MM.1S (cell line): ENCODE results near the gene SLC25A26.

Source experiments
- DNase-seq: peaks from one replicate; pipeline ENCODE4 v3.0.0-alpha.2; 2015
- H2AFZ ChIP-seq: fragments of 300-600 bp; sonication (generic); 2 replicates; pipeline ENCODE4 v1.6.0; 2016; ENCODE audit warnings: antibody characterized with exemption, low read length
- H3F3A ChIP-seq: fragments of 300-600 bp; sonication (generic); 2 replicates; pipeline ENCODE4 v1.6.1; 2016; ENCODE audit warnings: mild to moderate bottlenecking, antibody characterized with exemption, low read length, moderate library complexity, mixed read lengths; ENCODE audit not compliant: insufficient read depth
- H3K27ac ChIP-seq: fragments of 300-600 bp; sonication (generic); 2 replicates; pipeline ENCODE4 v1.5.1; 2016; ENCODE audit warnings: mild to moderate bottlenecking, low read length
- H3K27me3 ChIP-seq: fragments of 300-600 bp; sonication (generic); replicated peaks from 2 replicates; pipeline ENCODE4 v1.6.0; 2016; ENCODE audit warnings: low read length; ENCODE audit not compliant: insufficient read depth
- H3K36me3 ChIP-seq: fragments of 300-600 bp; sonication (generic); replicated peaks from 2 replicates; pipeline ENCODE4 v1.6.1; 2016; ENCODE audit warnings: mild to moderate bottlenecking, low read length, mixed read lengths; ENCODE audit not compliant: insufficient read depth
- H3K4me1 ChIP-seq: fragments of 300-600 bp; sonication (generic); 2 replicates; pipeline ENCODE4 v1.6.1; 2016; ENCODE audit warnings: low read length, mixed read lengths
- H3K4me2 ChIP-seq: fragments of 300-600 bp; sonication (generic); 2 replicates; pipeline ENCODE4 v1.6.0; 2016; ENCODE audit warnings: low read depth, low read length
- H3K4me3 ChIP-seq: fragments of 300-600 bp; sonication (generic); 2 replicates; pipeline ENCODE4 v1.5.1; 2016; ENCODE audit warnings: low read length, mixed read lengths
- H3K79me2 ChIP-seq: fragments of 300-600 bp; sonication (generic); 2 replicates; pipeline ENCODE4 v1.6.1; 2016; ENCODE audit warnings: mixed run types, low read length, mixed read lengths
- H3K9ac ChIP-seq: fragments of 300-600 bp; sonication (generic); 2 replicates; pipeline ENCODE4 v1.6.1; 2016; ENCODE audit warnings: low read length, mixed read lengths
- H3K9me2 ChIP-seq: fragments of 300-600 bp; sonication (generic); replicated peaks from 2 replicates; pipeline ENCODE4 v1.6.1; 2016; ENCODE audit warnings: mild to moderate bottlenecking, low read length, mixed read lengths; ENCODE audit not compliant: insufficient read depth
- H3K9me3 ChIP-seq: fragments of 300-600 bp; sonication (generic); replicated peaks from 2 replicates; pipeline ENCODE4 v1.6.1; 2016; ENCODE audit warnings: mild to moderate bottlenecking, low read length, mixed read lengths; ENCODE audit not compliant: insufficient read depth
- H4K20me1 ChIP-seq: fragments of 300-600 bp; sonication (generic); 2 replicates; pipeline ENCODE4 v1.6.1; 2016; ENCODE audit warnings: mild to moderate bottlenecking, low read length, moderate library complexity, mixed read lengths; ENCODE audit not compliant: insufficient read depth
- EZH2 ChIP-seq: fragments of 300-600 bp; sonication (generic); optimal IDR thresholded peaks from 2 replicates; pipeline ENCODE3; 2017; ENCODE audit warnings: low read depth, mild to moderate bottlenecking, antibody characterized with exemption, low read length, mixed read lengths
- EZH2phosphoT487 ChIP-seq: fragments of 300-600 bp; sonication (generic); IDR thresholded peaks from 2 replicates; pipeline ENCODE4 v1.6.1; 2018; ENCODE audit warnings: antibody characterized with exemption, low read length
- TF ChIP-seq, protein P1 (sequence below): fragments of 300-600 bp; sonication (generic); IDR thresholded peaks from 2 replicates; pipeline ENCODE4 v1.5.1; 2016; ENCODE audit warnings: antibody characterized with exemption, low read length, mixed read lengths

The SLC25A26 gene

DNA sequence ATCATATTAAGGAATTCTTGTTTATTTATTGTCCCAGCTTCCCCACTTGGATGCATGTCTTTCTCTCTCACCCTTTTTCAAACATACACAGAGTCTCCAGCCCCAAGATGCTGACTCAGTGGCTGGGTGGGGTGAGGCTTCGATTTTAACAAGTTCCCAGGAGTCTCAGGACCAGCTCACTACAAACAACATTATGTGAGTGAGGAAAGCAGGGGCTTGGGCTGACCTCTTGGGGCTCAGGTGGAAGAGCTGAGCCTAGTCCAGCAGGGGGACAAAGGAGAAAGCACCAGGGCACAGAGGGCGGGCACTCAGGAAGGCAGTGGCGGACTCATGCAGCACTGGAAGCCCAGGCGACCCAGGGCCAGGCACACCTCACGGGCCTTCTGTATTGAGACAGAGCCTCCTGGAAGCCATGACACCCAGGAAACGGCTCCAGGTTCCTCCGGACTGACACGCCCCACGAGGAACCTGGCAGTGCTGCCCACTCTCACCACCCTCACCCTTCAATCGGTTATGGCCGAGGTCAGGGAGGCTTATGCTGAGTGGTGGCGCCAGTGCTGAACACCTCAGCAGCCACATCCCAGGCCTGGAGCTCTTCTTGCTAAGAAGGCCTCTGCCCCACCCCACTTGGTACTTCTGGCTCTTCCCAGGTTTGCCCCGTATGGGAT, 182.7 kb downstream of the SLC25A26 start:
- no peak overlapping the region for H2AFZ ChIP-seq
- H3K27ac ChIP-seq, result no peak overlapping the region
- no peaks in the 10 kb centered on the region for H3K9me2 ChIP-seq
- H4K20me1 ChIP-seq, result no peaks in the 10 kb centered on the region
- H3K4me1 ChIP-seq, result no peaks in the 10 kb centered on the region
- no peak overlapping the region for H3K4me2 ChIP-seq
- H3K9me3 ChIP-seq, result no peaks in the 10 kb centered on the region
- no peak for TF ChIP-seq EZH2phosphoT487
- TF ChIP-seq, protein P1, sequence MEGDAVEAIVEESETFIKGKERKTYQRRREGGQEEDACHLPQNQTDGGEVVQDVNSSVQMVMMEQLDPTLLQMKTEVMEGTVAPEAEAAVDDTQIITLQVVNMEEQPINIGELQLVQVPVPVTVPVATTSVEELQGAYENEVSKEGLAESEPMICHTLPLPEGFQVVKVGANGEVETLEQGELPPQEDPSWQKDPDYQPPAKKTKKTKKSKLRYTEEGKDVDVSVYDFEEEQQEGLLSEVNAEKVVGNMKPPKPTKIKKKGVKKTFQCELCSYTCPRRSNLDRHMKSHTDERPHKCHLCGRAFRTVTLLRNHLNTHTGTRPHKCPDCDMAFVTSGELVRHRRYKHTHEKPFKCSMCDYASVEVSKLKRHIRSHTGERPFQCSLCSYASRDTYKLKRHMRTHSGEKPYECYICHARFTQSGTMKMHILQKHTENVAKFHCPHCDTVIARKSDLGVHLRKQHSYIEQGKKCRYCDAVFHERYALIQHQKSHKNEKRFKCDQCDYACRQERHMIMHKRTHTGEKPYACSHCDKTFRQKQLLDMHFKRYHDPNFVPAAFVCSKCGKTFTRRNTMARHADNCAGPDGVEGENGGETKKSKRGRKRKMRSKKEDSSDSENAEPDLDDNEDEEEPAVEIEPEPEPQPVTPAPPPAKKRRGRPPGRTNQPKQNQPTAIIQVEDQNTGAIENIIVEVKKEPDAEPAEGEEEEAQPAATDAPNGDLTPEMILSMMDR, result no peak
- TF ChIP-seq EZH2, result no peak
- H3F3A ChIP-seq, result no peaks in the 10 kb centered on the region
- H3K4me3 ChIP-seq, result no peak overlapping the region
- H3K36me3 ChIP-seq, result no peaks in the 10 kb centered on the region
- DNase-seq, result no peak
- H3K9ac ChIP-seq, result no peak overlapping the region
- H3K79me2 ChIP-seq, result 0 out of 2 replicates have a peak, but pooled peaks cover 10% of the 10 kb centered on the region
- no peaks in the 10 kb centered on the region for H3K27me3 ChIP-seq

DNA sequence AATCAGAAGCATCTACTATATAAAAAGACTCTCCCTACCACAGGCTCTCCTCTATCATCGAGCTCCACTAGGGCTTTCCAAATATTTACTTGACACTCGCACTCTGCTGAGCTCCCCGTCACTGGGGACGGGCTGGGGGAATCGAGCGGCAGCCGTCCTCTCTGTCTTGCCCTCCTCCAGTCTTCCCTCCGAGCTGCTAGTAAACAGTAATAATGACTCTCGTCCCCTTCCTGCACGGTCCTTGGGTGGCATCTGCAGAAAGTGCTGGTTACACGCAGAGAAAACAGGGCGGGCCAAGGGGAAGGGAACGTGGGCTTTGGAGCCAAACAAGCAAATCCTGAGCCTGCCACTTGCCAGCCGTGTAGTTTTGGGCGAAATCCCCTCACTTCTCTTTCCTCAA, 183.4 kb downstream of the SLC25A26 start:
- no peaks in the 10 kb centered on the region for H3K9me2 ChIP-seq
- DNase-seq, result no peak
- no peak overlapping the region for H3K27ac ChIP-seq
- H3K4me2 ChIP-seq, result no peak overlapping the region
- no peak overlapping the region for H3K9ac ChIP-seq
- H3K36me3 ChIP-seq, result no peaks in the 10 kb centered on the region
- no peak for TF ChIP-seq EZH2phosphoT487
- no peak for TF ChIP-seq EZH2
- TF ChIP-seq, protein P1, result no peak
- H3F3A ChIP-seq, result no peaks in the 10 kb centered on the region
- no peaks in the 10 kb centered on the region for H4K20me1 ChIP-seq
- no peak overlapping the region for H2AFZ ChIP-seq
- H3K79me2 ChIP-seq, result 0 out of 2 replicates have a peak, but pooled peaks cover 10% of the 10 kb centered on the region
- H3K4me1 ChIP-seq, result no peaks in the 10 kb centered on the region
- no peak overlapping the region for H3K4me3 ChIP-seq
- H3K27me3 ChIP-seq, result no peaks in the 10 kb centered on the region
- H3K9me3 ChIP-seq, result no peaks in the 10 kb centered on the region

DNA sequence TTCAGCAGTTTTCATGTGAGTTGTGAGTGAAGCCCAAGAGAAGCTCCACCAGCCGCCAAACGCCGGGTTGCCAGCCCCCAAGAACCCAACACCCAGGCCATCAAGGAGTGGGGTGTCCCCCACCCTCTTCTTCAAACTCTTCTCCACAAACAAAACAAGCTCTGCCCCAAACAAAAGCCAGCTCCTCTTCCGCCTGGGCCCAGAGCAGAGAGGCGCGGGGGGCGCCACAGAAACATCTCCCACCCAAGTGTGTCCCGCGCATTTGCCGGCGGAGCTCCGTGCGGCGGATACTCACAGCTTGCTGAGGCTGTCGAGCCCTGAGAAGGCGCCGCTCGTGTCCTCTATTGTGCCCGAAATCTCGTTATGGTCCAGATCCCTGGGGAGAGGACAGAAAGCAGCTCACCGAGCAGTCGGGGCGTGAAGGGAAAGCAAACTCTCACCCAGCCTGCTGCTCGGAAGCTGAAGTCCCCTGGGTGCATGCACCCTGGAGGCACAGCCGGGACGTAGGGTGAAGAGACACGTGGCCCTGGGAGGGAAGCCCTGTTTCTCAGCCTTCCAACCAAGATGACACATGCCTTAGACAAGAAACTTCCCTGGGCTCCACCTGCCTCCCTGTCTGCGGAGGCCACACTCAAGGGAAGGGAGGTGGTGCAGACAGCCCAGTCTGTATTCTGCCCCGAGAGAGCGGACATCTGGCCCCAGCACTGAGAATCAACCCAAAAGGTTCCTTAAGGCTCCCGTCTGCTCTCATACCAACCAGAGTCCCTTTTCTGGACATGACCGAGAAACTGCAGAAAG, 184.3 kb downstream of the SLC25A26 start:
- Histone ChIP-seq H4K20me1 (no peaks in the 10 kb centered on the region), H2AFZ (no peak overlapping the region), H3K4me3 (no peak overlapping the region), H3K4me1 (no peaks in the 10 kb centered on the region), H3F3A (no peaks in the 10 kb centered on the region), H3K27me3 (no peaks in the 10 kb centered on the region), H3K79me2 (0 out of 2 replicates have a peak, but pooled peaks cover 10% of the 10 kb centered on the region), H3K27ac (no peak overlapping the region), H3K9me3 (no peaks in the 10 kb centered on the region), H3K9ac (no peak overlapping the region), H3K4me2 (no peak overlapping the region), H3K36me3 (no peaks in the 10 kb centered on the region), H3K9me2 (no peaks in the 10 kb centered on the region)
- DNase-seq, result no peak
- TF ChIP-seq EZH2 (no peak), EZH2phosphoT487 (no peak)
- TF ChIP-seq, protein P1, result no peak
